Stomach (tissue), 4 donors: Measurements from ENCODE around the gene CWF19L2.
"Not testable (repeated sequence)": the region's sequence is repeated elsewhere in the genome, so short reads cannot be mapped to it uniquely, and the experiment has no call there.

Experiments used
- POLR2AphosphoS5 ChIP-seq, 3 donors: sonication (generic); formaldehyde crosslinking; IDR thresholded peaks; one replicate each; pipeline ENCODE4 v1.6.1; 2016; ENCODE audit warnings: antibody characterized with exemption in 3 of 3
- TF ChIP-seq, protein P1 (sequence below), 7 experiments: fragments of 450-650 bp in 4 of 7; fragments of 200-600 bp in 3 of 7; sonication (generic) in 3 of 7; IDR thresholded peaks; one replicate each; pipeline ENCODE4 v1.5.1; 2016 to 2019; ENCODE audit warnings: antibody characterized with exemption in 7 of 7, control low read depth in 2 of 7, mild to moderate bottlenecking in 1 of 7

DNA sequence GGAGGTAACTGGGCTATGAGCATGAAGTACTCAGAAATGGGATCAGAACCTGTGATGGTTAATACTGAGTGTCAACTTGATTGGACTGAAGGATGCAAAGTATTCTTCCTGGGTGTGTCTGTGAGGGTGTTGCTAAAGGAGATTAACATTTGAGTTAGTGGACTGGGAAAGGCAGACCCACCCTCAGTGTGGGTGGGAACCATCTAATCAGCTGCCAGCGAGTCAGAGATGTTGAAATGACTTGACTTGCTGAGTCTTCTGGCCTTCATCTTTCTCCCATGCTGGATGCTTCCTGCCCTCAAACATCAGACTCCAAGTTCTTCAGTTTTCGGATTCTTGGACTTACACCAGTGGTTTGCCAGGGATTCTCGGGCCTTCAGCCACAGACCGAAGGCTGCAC lies 66.9 kb downstream of the CWF19L2 start:
- TF ChIP-seq, protein P1, sequence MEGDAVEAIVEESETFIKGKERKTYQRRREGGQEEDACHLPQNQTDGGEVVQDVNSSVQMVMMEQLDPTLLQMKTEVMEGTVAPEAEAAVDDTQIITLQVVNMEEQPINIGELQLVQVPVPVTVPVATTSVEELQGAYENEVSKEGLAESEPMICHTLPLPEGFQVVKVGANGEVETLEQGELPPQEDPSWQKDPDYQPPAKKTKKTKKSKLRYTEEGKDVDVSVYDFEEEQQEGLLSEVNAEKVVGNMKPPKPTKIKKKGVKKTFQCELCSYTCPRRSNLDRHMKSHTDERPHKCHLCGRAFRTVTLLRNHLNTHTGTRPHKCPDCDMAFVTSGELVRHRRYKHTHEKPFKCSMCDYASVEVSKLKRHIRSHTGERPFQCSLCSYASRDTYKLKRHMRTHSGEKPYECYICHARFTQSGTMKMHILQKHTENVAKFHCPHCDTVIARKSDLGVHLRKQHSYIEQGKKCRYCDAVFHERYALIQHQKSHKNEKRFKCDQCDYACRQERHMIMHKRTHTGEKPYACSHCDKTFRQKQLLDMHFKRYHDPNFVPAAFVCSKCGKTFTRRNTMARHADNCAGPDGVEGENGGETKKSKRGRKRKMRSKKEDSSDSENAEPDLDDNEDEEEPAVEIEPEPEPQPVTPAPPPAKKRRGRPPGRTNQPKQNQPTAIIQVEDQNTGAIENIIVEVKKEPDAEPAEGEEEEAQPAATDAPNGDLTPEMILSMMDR (IDR thresholded peaks at IDR 0.05), result not testable (repeated sequence)
- TF ChIP-seq POLR2AphosphoS5 (IDR thresholded peaks at IDR 0.05), result not testable (repeated sequence)
